IMR-90 (cell line): ENCODE measurements around the gene ARHGEF7.

ENCODE experiments used
- BHLHE40 ChIP-seq: fragments of 150-350 bp; IDR thresholded peaks from 2 replicates; pipeline ENCODE4 v1.6.1; 2016; ENCODE audit warnings: mild to moderate bottlenecking, low read depth, low read length
- CEBPB ChIP-seq: IDR thresholded peaks from 2 replicates; pipeline ENCODE4 v1.6.1; 2012; ENCODE audit warnings: low read depth, low read length, improper control_type of control experiment
- CHD1 ChIP-seq: IDR thresholded peaks from 2 replicates; pipeline ENCODE4 v1.6.1; 2012; ENCODE audit warnings: low read depth, low read length, improper control_type of control experiment
- CTCF ChIP-seq: conservative IDR thresholded peaks from 2 replicates; pipeline ENCODE4 v1.5.1; 2012; ENCODE audit warnings: mild to moderate bottlenecking, low read depth, low read length, improper control_type of control experiment
- ELK1 ChIP-seq: fragments of 150-350 bp; IDR thresholded peaks from 2 replicates; pipeline ENCODE4 v1.6.1; 2016; ENCODE audit warnings: low read depth, mild to moderate bottlenecking, low read length, moderate library complexity, borderline replicate concordance
- MAFK ChIP-seq: IDR thresholded peaks from 2 replicates; pipeline ENCODE4 v1.6.1; 2012; ENCODE audit warnings: low read depth, low read length, improper control_type of control experiment
- MAZ ChIP-seq: IDR thresholded peaks from 2 replicates; pipeline ENCODE4 v1.6.1; 2012; ENCODE audit warnings: low read depth, mild to moderate bottlenecking, low read length, improper control_type of control experiment, moderate library complexity, borderline replicate concordance
- MXI1 ChIP-seq: IDR thresholded peaks from 2 replicates; pipeline ENCODE4 v1.6.1; 2012; ENCODE audit warnings: low read depth, mild to moderate bottlenecking, low read length, moderate library complexity, borderline replicate concordance
- NFE2L2 ChIP-seq: fragments of 150-350 bp; IDR thresholded peaks from 2 replicates; pipeline ENCODE4 v1.6.1; 2016; ENCODE audit warnings: low read depth, mild to moderate bottlenecking, low read length
- POLR2A ChIP-seq: IDR thresholded peaks from 2 replicates; pipeline ENCODE4 v1.6.1; 2012; ENCODE audit warnings: mild to moderate bottlenecking, low read depth, low read length
- RCOR1 ChIP-seq: IDR thresholded peaks from 2 replicates; pipeline ENCODE4 v1.6.1; 2012; ENCODE audit warnings: mild to moderate bottlenecking, low read length, improper control_type of control experiment; ENCODE audit not compliant: insufficient replicate concordance
- RFX5 ChIP-seq: IDR thresholded peaks from 2 replicates; pipeline ENCODE4 v1.8.0; 2012; ENCODE audit warnings: low read depth, mild to moderate bottlenecking, low read length, moderate library complexity
- SMC3 ChIP-seq: fragments of 150-350 bp; IDR thresholded peaks from 2 replicates; pipeline ENCODE4 v1.6.1; 2016; ENCODE audit warnings: low read depth, mild to moderate bottlenecking, antibody characterized with exemption, low read length, moderate library complexity
- USF2 ChIP-seq: fragments of 150-350 bp; IDR thresholded peaks from 2 replicates; pipeline ENCODE4 v1.6.1; 2017; ENCODE audit warnings: mild to moderate bottlenecking, antibody characterized with exemption, low read length, low read depth

GRCh38 chr13:111265006-111265700 is 150.0 kb downstream of the ARHGEF7 start:
- TF ChIP-seq CTCF, result no peak
- TF ChIP-seq MAFK, result no peak
- no peak for TF ChIP-seq ELK1
- TF ChIP-seq POLR2A, result no peak
- no peak for TF ChIP-seq RFX5
- TF ChIP-seq SMC3, result no peak
- no peak for TF ChIP-seq BHLHE40
- no peak for TF ChIP-seq CHD1
- TF ChIP-seq USF2, result no peak
- no peak for TF ChIP-seq CEBPB
- TF ChIP-seq RCOR1, result no peak
- no peak for TF ChIP-seq MAZ
- TF ChIP-seq NFE2L2, result no peak
- TF ChIP-seq MXI1, result no peak
